Measurements from ENCODE around the gene PTTG1.

PTTG1 gene

GRCh38 chr5:160456480-160457177 is 35.0 kb downstream of the PTTG1 start:
- no peak for DNase-seq

DNA sequence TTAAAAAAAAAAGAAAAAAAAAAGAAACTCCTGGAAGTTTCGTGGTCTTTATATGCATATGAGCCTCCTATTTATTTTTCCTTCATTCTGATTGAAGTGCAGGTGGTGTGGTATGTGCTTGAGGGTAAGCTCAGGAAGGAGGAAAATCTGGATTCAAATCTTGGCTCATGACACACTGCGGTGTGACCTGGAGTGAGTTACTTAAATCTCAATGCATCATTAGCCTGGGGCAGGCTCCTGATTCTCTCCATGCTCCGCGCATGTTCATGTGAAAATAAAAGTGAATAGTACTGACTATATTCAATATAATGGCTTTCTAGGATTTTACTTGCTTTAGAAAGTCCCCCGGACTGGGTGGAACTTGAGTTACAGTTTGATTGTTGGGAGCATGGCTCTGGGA is 35.6 kb downstream of the PTTG1 start:
- DNase-seq = no peak

DNA sequence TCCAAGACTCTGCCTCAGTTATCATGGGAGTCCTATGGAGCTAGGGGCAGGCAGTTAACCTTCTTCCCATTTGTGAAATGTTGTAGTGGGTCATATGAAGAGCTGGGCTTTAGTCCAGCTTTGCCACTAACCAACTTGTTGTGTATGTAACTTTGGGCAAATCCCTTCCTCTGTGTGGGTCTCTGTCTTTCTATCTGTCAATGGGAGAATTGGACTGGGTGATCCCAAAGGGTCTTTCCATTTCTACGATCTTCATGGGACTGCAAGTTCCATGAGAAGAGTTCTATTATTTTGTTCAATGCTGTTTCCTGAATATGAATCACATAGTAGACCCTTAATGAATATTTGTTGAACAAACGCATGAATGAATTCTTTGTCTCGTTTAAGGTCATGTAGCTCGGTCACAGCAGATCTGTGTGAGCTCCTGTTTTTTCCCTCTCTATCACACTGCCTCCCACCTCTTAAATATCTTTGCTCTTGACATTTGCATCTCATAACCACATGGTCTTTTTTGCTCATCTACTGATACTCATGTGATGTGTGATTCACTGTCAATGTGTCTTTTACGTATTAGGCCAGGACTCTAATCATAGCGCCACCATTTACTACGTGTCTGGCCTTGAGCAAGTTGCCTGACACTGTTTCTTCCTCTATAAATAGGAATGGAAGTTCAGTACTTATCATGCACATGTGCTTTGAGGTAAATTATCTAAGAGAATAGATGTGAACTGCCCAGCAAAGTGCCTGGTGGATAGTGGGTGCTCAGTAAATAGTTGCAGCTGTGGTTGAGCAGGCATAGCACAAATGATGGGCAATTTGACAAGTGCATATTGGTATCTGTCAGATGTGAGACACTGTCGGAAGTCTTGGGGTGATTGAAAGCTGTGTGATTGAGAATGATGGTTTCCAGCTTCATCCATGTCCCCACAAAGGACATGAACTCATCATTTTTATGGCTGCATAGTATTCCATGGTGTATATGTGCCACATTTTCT is 37.4 kb downstream of the PTTG1 start:
- no peak for DNase-seq

DNA sequence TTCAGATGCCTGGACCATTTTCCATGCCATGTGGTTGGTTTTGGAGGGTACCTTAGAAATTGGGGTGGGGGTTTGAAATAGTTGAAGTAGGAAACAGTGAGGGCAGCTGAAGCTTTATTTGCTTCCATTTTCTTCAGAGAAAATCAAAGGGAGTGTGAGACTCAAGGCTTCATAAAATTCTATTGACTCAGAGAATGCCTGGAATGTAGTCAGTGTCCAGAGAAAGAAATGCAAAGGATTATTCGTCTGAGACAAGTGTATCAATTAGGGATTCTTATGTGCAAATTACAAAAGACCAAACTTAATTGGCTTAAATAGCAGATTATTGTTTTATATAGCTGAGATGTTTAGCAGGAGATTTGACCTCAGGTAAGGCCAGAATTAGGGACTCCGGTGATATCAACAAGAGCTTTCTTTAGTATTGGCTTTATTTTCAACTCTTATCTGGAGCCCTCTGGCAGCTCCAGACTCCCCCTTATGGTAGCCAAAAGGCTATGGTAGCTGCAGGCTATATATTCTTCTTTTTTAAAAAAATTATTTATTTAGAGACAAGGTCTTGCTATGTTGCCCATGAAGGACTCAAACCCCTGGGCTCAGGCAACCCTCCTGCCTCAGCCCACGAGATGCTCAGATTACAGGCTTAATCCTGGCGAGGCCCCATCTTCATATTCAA is 38.9 kb downstream of the PTTG1 start:
- DNase-seq = no peak

- DNase-seq = no peak
These were observed 39.7 kb downstream of the PTTG1 start for GRCh38 chr5:160461378-160461777.

DNA sequence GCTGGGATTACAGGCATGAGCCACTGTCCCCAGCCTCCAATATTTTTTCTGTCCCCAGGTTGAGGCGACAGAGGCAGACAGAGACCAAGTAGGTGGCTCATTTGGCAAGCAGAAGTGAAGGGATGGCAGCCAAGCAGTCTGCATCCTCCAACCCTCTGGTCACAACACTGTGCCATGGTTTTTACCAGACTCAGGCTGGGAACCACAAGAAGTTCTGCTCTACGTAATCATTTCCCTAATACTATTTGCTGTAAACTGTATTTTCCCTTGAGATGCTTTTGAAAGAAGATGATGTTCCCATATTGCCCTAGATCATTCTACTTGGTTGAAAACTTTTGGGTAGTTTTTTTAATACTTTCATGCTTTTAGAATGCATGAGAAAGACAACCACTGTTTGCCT is 40.5 kb downstream of the PTTG1 start:
- DNase-seq = no peak

- no peak for DNase-seq
These were observed 41.6 kb downstream of the PTTG1 start for GRCh38 chr5:160463227-160463626.

DNA sequence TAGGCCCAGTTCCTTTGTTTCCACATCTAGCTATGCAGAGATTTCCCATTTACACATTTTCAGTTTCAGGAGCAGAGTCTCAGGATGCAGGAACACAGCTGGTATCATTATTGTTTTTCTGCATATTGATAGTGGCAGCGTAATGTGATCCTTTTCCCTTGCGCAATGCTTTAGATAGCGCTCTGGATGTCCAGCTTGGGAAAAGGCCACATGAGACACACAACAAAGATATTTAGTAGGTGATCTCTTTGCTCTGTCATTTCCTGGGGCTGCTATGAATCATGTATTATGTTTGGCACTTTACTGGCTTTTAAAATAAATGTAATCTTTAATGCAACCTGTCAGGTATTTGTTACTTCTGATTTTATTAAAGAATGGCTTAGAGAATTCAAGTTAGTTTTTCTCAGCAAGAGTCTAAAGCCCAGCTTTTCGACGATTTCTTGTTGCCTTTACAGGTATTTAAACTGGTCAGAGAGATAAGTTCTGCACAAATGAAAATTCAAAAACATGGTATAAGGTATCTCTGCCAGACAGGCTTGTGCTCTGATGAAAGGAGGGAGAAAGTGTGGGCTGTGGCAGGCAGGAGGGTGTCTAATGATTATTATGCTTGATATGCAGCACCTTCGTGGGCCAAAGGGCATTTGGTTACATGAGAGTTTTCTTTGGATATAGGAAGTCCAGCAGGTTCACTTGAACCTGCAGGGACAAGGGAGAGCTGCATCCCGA is 42.2 kb downstream of the PTTG1 start:
- DNase-seq = no peak

DNA sequence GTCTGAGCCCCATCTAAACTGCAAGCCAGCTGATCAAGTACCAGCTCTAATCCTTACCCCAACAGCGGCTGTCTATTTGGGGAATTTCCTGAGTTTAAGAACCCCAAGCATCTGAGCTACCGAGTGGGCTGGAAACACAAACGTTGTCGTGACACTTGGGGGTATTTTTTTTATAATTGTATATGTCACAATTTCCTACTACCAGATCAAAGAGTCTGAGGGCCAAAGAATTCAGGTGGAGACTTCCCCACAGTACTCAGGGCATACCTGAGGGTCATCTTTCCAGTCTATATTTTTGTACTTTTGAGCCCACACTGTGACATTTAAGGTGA is 42.8 kb downstream of the PTTG1 start:
- DNase-seq = no peak

DNA sequence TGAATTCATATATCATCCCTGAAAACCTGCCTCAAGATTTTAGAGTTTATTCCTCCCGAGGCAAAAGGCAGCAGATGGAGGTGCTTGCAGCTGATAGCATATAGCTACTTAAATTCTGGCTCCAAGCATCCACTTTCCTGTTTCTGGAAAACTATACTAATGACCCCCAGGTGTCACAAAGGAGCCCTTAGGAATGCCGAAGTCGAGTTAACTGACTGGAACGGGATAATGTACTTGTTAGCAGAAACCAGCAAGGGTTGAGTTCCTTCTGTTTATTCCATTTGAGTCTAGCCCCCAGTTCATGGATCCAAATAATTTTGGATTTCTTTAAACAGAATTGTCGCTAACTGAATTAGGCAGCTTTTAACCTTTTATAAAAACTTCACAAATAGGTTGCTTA is 44.5 kb downstream of the PTTG1 start:
- DNase-seq = no peak

- no peak for DNase-seq
These were observed 45.4 kb downstream of the PTTG1 start for GRCh38 chr5:160466889-160467554.

- no peak for DNase-seq
These were observed 46.1 kb downstream of the PTTG1 start for GRCh38 chr5:160467555-160468362.

- no peak for DNase-seq
These were observed 46.8 kb downstream of the PTTG1 start for GRCh38 chr5:160468363-160468975.

GRCh38 chr5:160469156-160470144 is 47.8 kb downstream of the PTTG1 start:
- no peak for DNase-seq

DNA sequence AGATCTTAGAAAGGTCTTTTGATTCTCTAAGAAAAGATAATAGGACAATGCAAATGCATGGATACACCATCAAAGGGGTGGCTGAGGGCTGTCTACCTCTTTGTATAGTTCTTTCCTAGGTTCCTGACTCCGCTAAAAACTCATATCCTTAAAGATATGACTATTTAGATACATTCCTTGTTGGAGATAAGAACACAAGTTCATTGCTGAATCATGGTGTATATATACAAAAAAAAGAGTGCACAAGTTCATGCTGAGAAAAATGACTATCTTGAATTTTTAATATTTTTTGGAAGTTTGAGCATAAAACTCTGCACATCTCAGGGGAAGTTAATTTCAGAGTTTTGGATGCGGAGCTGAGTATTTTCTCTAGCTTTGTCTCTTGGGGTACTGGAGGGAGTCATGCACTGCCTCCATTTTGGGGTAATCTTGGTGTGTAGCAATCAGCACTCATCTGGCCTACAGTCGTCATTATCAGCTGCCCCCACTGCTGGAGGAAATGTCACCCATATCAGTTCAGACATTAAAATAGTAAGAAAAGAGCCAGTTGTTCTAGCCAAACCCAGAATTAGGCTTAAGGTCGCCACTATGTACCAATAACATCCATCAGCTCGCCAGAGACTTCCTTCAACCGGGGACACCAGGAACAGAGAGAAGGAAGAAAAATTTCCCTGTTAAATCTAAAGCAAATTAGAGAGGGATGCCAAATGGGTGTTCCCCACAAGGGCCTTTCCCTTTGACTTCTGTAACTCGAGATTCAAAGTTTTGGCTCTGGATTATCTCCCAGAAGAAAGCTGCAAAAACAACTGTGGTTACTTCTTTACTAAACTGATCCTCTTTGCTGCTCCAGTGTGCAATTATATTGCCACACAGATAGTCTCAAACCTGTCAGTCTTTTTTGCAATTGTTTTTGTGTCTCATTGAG is 49.0 kb downstream of the PTTG1 start:
- no peak for DNase-seq

GRCh38 chr5:160471761-160472160 is 50.1 kb downstream of the PTTG1 start:
- DNase-seq = no peak

- no peak for DNase-seq
These were observed 50.8 kb downstream of the PTTG1 start for GRCh38 chr5:160472482-160472881.

DNA sequence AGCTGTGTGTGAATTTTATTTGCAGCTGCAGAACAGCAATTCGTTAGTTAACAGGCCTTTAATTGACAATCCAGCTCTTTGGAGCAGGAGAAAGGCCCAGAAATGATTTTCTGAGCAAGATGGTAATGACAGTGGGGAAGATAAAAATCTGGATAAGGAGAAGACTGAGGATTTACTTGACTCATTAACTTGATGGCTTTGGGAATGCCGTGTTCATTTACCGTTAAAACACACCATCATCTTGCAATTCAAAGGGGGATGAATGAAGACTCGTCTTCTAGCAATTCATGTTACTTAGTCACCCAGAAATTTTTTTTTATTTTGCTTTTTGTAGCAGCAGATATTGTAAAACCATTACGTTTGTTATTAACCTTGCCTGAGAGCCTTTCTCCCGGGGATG is 52.0 kb downstream of the PTTG1 start:
- DNase-seq = no peak

DNA sequence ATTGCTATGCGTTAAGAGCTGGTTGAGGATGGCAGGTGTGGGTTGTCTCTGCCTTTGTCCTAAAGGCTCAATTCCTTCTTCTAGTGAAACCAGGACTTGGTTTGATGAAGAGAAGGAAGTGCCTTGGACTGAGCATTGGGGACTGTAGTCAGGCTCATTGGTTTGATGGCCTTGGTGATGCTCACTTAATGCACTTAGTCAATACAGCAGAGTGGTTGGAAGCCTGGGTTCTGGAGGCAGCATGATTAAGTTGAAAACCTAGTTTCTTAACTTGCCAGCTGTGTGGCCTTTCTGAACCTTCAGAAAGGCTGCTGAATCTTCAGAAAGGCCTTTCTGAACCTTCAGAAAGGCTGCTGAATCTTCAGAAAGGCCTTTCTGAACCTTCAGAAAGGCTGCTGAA is 52.4 kb downstream of the PTTG1 start:
- no peak for DNase-seq
